PC-3 (cell line): ENCODE results near the gene PLEKHM3. TPM values are rescaled to one million over a fixed set of nuclear protein-coding genes. Genes with fewer than 3 reads are reported as not detected.

Experiments
- ATAC-seq: fragments of 200-7000 bp; cut with Tn5 transposase; 2 replicates; pipeline ENCODE4 v1.9.1; 2020; ENCODE audit warnings: mild to moderate bottlenecking, moderate library complexity
- BruUV-seq: library from RNA; stranded (reverse); fragments of 400-500 nt; replicated peaks from 2 replicates; lab custom pipeline; 2021; lab: Mats Ljungman, UMichigan
- CTCF ChIA-PET: fragments of 300-600 bp; sonication (Branson Sonifier 250); formaldehyde crosslinking; loops from one replicate; lab custom pipeline; 2022; ENCODE audit warnings: antibody characterized with exemption; lab: Charles Lee
- POLR2A ChIA-PET: fragments of 300-600 bp; sonication (Branson Sonifier 250); formaldehyde crosslinking; loops from one replicate; lab custom pipeline; 2022; ENCODE audit warnings: antibody characterized with exemption; ENCODE audit not compliant: unreplicated experiment; lab: Charles Lee
- DNase-seq: peaks from one replicate; pipeline ENCODE4 v3.0.0-alpha.2; 2015
- H2AFZ ChIP-seq: fragments of 300-600 bp; sonication (generic); 2 replicates; pipeline ENCODE4 v1.6.0; 2016; ENCODE audit warnings: antibody characterized with exemption, low read length
- H3F3A ChIP-seq: fragments of 300-600 bp; sonication (generic); one replicate; pipeline ENCODE4 v1.6.0; 2017; ENCODE audit warnings: antibody characterized with exemption, low read length, control low read depth, mild to moderate bottlenecking; ENCODE audit not compliant: unreplicated experiment
- H3K27ac ChIP-seq: fragments of 300-600 bp; sonication (generic); 2 replicates; pipeline ENCODE4 v1.5.1; 2016; ENCODE audit warnings: mild to moderate bottlenecking, low read length
- H3K27me3 ChIP-seq: fragments of 300-600 bp; sonication (generic); 2 replicates; pipeline ENCODE4 v1.6.1; 2016; ENCODE audit warnings: low read length, mixed read lengths
- H3K36me3 ChIP-seq: fragments of 300-600 bp; sonication (generic); 2 replicates; pipeline ENCODE4 v1.6.1; 2016; ENCODE audit warnings: low read depth, mixed run types, low read length, mixed read lengths
- H3K4me1 ChIP-seq: fragments of 300-600 bp; sonication (generic); 2 replicates; pipeline ENCODE4 v1.5.1; 2016; ENCODE audit warnings: low read length; ENCODE audit not compliant: insufficient read depth
- H3K4me2 ChIP-seq: fragments of 300-600 bp; sonication (generic); 2 replicates; pipeline ENCODE4 v1.6.0; 2016; ENCODE audit warnings: low read length
- H3K4me3 ChIP-seq: fragments of 300-600 bp; sonication (generic); 2 replicates; pipeline ENCODE4 v1.5.1; 2016; ENCODE audit warnings: mild to moderate bottlenecking, low read length, mixed read lengths
- H3K79me2 ChIP-seq: fragments of 300-600 bp; sonication (generic); 2 replicates; pipeline ENCODE4 v1.6.1; 2017; ENCODE audit warnings: low read length, mixed read lengths
- H3K9ac ChIP-seq: fragments of 300-600 bp; sonication (generic); 2 replicates; pipeline ENCODE4 v1.6.0; 2016; ENCODE audit warnings: mild to moderate bottlenecking, low read length
- H3K9me2 ChIP-seq: fragments of 300-600 bp; sonication (generic); replicated peaks from 2 replicates; pipeline ENCODE4 v1.6.1; 2016; ENCODE audit warnings: mixed run types, low read length, mixed read lengths
- H3K9me3 ChIP-seq: fragments of 300-600 bp; sonication (generic); 2 replicates; pipeline ENCODE4 v1.6.1; 2016; ENCODE audit warnings: low read length, mixed read lengths
- H4K20me1 ChIP-seq: fragments of 300-600 bp; sonication (generic); 2 replicates; pipeline ENCODE4 v1.6.1; 2016; ENCODE audit warnings: low read length, mixed read lengths
- CTCF ChIP-seq: fragments of 300-600 bp; sonication (generic); conservative IDR thresholded peaks from 2 replicates; pipeline ENCODE4 v1.5.1; 2017; ENCODE audit warnings: antibody characterized with exemption, low read depth, mild to moderate bottlenecking, low read length
- EZH2 ChIP-seq: fragments of 300-600 bp; sonication (generic); IDR thresholded peaks from one replicate; pipeline ENCODE4 v1.6.1; 2017; ENCODE audit warnings: antibody characterized with exemption, mild to moderate bottlenecking, low read length; ENCODE audit not compliant: unreplicated experiment
- EZH2phosphoT487 ChIP-seq: fragments of 300-600 bp; sonication (generic); IDR thresholded peaks from 2 replicates; pipeline ENCODE4 v1.6.1; 2018; ENCODE audit warnings: mild to moderate bottlenecking, antibody characterized with exemption, low read length, borderline replicate concordance
- intact Hi-C: fragments of 100-400 bp; cut with micrococcal nuclease; formaldehyde crosslinking; loops from 2 replicates; pipeline ENCODE4 v1.9.0; 2023
- total RNA-seq: library from RNA; depleted of rRNA; stranded (reverse); fragments of >200 nt; gene quantifications from 2 replicates; pipeline ENCODE4 v1.2.3, GENCODE V29; 2014

The PLEKHM3 gene
- total RNA-seq, 1 experiment from 2014 or later, result 5.9 TPM

DNA sequence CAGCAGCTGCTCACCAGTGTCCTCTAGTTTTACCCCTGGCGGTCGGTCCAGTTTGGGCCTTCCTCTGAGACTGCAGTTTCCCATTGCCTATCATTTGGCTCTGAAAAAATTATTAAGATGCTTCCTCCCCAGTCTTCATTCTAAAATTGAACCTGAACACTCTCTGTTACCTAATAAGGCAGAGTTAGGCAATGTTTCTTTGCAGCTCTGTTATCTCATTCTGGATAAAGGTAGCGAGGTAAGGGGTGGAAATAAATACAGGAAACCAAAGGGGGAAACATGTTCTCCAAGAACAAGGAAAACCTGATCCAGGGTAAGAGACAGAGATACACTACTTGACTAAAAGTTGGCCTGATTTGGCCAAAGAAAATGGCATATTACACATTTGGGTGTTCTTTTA, 164.6 kb downstream of the PLEKHM3 start:
- no peak overlapping the region for H3K4me2 ChIP-seq
- H3K9me3 ChIP-seq, result no peaks in the 10 kb centered on the region
- ChIA-PET POLR2A (no interaction called here), CTCF (no interaction called here)
- no TSS peak for BruUV-seq
- H3K4me3 ChIP-seq, result no peak overlapping the region
- H3K36me3 ChIP-seq, result no peaks in the 10 kb centered on the region
- H3F3A ChIP-seq, result no peaks in the 10 kb centered on the region
- TF ChIP-seq EZH2 (no peak), EZH2phosphoT487 (no peak), CTCF (no peak)
- H3K27me3 ChIP-seq, result no peaks in the 10 kb centered on the region
- peaks cover 16% of the 10 kb centered on the region for H3K4me1 ChIP-seq
- H2AFZ ChIP-seq, result no peak overlapping the region
- no peak overlapping the region for H3K27ac ChIP-seq
- ATAC-seq (no peak), DNase-seq (no peak)
- intact Hi-C loops, result no loop called here
- no peaks in the 10 kb centered on the region for H3K79me2 ChIP-seq
- no peaks in the 10 kb centered on the region for H3K9me2 ChIP-seq
- H4K20me1 ChIP-seq, result no peaks in the 10 kb centered on the region
- H3K9ac ChIP-seq, result no peak overlapping the region

DNA sequence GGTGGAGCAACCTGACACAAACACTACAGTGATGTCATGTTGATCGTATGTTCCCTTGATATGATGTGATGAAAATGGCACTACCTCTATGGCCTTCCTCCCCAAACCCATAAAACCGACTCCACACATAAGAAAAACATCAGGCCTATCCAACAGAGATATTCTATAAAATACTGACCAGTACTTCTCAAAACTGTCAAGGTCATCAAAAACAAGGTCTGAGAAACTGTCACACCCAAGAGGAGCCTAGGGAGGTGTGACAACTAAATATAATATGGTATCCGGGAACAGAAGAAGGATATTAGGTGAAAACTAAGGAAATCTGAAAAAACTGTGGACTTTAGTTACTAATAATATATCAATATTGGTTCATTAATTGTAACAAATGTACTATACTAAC, 169.7 kb downstream of the PLEKHM3 start:
- no peaks in the 10 kb centered on the region for H3F3A ChIP-seq
- ATAC-seq, result no peak
- H3K9me2 ChIP-seq, result no peaks in the 10 kb centered on the region
- TF ChIP-seq EZH2phosphoT487 (no peak), CTCF (no peak), EZH2 (no peak)
- H3K4me3 ChIP-seq, result no peak overlapping the region
- intact Hi-C loops, result no loop called here
- BruUV-seq, result no TSS peak
- no peak overlapping the region for H3K4me2 ChIP-seq
- ChIA-PET POLR2A (no interaction called here), CTCF (no interaction called here)
- no peak overlapping the region for H3K27ac ChIP-seq
- H2AFZ ChIP-seq, result no peak overlapping the region
- H3K9me3 ChIP-seq, result no peaks in the 10 kb centered on the region
- H3K36me3 ChIP-seq, result no peaks in the 10 kb centered on the region
- no peaks in the 10 kb centered on the region for H3K4me1 ChIP-seq
- H4K20me1 ChIP-seq, result no peaks in the 10 kb centered on the region
- H3K9ac ChIP-seq, result no peak overlapping the region
- no peaks in the 10 kb centered on the region for H3K79me2 ChIP-seq
- DNase-seq, result no peak
- no peaks in the 10 kb centered on the region for H3K27me3 ChIP-seq

GRCh38 chr2:207854484-207855440, 170.6 kb downstream of the PLEKHM3 start:
- no peaks in the 10 kb centered on the region for H3F3A ChIP-seq
- no peaks in the 10 kb centered on the region for H3K4me1 ChIP-seq
- no peaks in the 10 kb centered on the region for H3K79me2 ChIP-seq
- no peak for TF ChIP-seq CTCF
- no peak for TF ChIP-seq EZH2
- no peak for TF ChIP-seq EZH2phosphoT487
- no peak overlapping the region for H3K9ac ChIP-seq
- DNase-seq (no peak), ATAC-seq (no peak)
- no peaks in the 10 kb centered on the region for H3K27me3 ChIP-seq
- BruUV-seq, result no TSS peak
- H3K9me2 ChIP-seq, result no peaks in the 10 kb centered on the region
- H3K36me3 ChIP-seq, result no peaks in the 10 kb centered on the region
- no peak overlapping the region for H2AFZ ChIP-seq
- no peak overlapping the region for H3K27ac ChIP-seq
- ChIA-PET CTCF (no interaction called here), POLR2A (no interaction called here)
- H3K9me3 ChIP-seq, result no peaks in the 10 kb centered on the region
- H3K4me2 ChIP-seq, result no peak overlapping the region
- H3K4me3 ChIP-seq, result no peak overlapping the region
- intact Hi-C loops, result no loop called here
- H4K20me1 ChIP-seq, result no peaks in the 10 kb centered on the region
